ENCODE data around the gene APOBR. TPM values are rescaled to one million over a fixed set of nuclear protein-coding genes. Genes with fewer than 3 reads are reported as not detected.
A peak's percentile ranks its signal among the peaks of the same experiment; 100 is the strongest.
"Not testable (repeated sequence)": the region's sequence is repeated elsewhere in the genome, so short reads cannot be mapped to it uniquely, and the experiment has no call there.

APOBR gene
- total and polyA plus RNA-seq, 4 experiments from 2014 or later: 0.12 to 9.9 (median 6.3) TPM

DNA sequence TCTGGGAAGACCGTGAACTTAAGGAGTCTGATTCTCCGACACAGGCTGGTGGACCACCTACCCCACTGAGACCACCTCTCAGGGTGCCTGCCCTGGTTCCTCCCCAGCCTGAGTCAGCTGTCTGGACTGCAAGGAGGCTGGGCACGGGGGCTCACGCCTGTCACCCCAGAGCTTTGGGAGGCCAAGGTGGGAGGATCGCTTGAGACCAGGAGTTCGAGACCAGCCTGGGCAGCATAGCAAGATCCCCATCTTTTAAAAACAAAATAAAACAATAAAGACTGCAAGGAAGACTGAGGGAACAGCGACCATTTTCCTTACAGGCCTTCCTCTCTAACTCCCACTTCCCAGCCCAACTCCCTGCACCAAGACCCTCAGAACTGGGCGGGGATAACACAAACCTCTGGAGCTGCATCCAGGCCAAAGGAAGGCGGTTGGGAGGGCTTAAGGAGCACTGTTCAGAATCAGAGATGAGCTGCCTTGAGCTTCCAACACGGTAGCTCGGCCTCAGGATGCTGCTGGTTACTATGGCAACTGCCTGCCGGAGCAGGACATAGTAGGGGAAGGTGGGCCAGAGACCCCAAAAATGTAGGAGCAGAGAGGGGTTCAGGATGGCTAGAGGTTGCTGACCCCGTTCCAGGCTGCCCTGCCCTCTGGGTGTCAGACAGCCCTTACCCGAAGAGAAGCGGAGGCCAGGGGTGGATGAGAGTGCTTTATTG, 4.4 kb downstream of the APOBR start:
- H3K36me3 ChIP-seq (ENCODE audit: insufficient read depth, low read length): no peaks in the 10 kb centered on the region
- ChIA-PET POLR2A (ENCODE audit: partially characterized antibody) (no interaction called here), CTCF (ENCODE audit: partially characterized antibody) (no interaction called here)
- DNase-seq: no peak
- H3K27me3 ChIP-seq (ENCODE audit: insufficient read depth, low read length): no peaks in the 10 kb centered on the region
- H3K4me1 Mint-ChIP-seq: peaks cover 32 to 42% (median 39%) of the 10 kb centered on the region in 4 donors
- H3K36me3 Mint-ChIP-seq: peaks cover 17 to 36% of the 10 kb centered on the region in 2 donors
- peak overlapping the region in 3 of 7 donors; percentile 13 to 72 (median 51) for H3K27ac Mint-ChIP-seq
- H3K4me1 ChIP-seq (ENCODE audit: insufficient read depth, low read length): peaks cover 36% of the 10 kb centered on the region
- H3K4me3 ChIP-seq (ENCODE audit: low read length in 2 of 2): no peak overlapping the region
- no peak overlapping the region for H3K27ac ChIP-seq (ENCODE audit: low read depth, low read length)
- H3K4me3 Mint-ChIP-seq: no peak overlapping the region
- no peaks in the 10 kb centered on the region for H3K27me3 Mint-ChIP-seq
- intact Hi-C loops (cut with micrococcal nuclease): no loop called here
- no peaks in the 10 kb centered on the region for H3K9me3 ChIP-seq (ENCODE audit: control insufficient read depth in 1 of 2, low read length in 2 of 2)
- H3K9me3 Mint-ChIP-seq: no peaks in the 10 kb centered on the region

GRCh38 chr16:28499854-28500253, 5.4 kb downstream of the APOBR start:
- intact Hi-C loops (cut with micrococcal nuclease): no loop called here
- peaks cover 17 to 26% of the 10 kb centered on the region in 2 donors for H3K36me3 Mint-ChIP-seq

GRCh38 chr16:28500476-28501180, 6.2 kb downstream of the APOBR start:
- H3K4me3 ChIP-seq (ENCODE audit: low read length in 2 of 2); H3K27me3 ChIP-seq (ENCODE audit: insufficient read depth, low read length); CTCF ChIA-PET (ENCODE audit: partially characterized antibody); H3K4me3 Mint-ChIP-seq; H3K36me3 ChIP-seq (ENCODE audit: insufficient read depth, low read length); DNase-seq; H3K9me3 Mint-ChIP-seq; H3K27me3 Mint-ChIP-seq; H3K27ac ChIP-seq (ENCODE audit: low read depth, low read length); intact Hi-C loops (cut with micrococcal nuclease); H3K9me3 ChIP-seq (ENCODE audit: control insufficient read depth in 1 of 2, low read length in 2 of 2): not testable (repeated sequence)
- POLR2A ChIA-PET (ENCODE audit: partially characterized antibody): interaction anchor here (0.9 to 2.0 kb wide), 2 partner anchors 9 to 34 kb away, joined by 3 to 6 read pairs; no protein-coding TSS in a partner anchor
- Mint-ChIP-seq H3K36me3 (peaks cover 17 to 22% of the 10 kb centered on the region in 2 donors), H3K4me1 (peaks cover 14 to 25% (median 22%) of the 10 kb centered on the region in 4 donors), H3K27ac (peak overlapping the region in 4 of 7 donors; percentile 17 to 85 (median 38))
- H3K4me1 ChIP-seq (ENCODE audit: insufficient read depth, low read length): peaks cover 20% of the 10 kb centered on the region

More at GRCh38 chr16:28499854-28500253, 5.4 kb downstream of the APOBR start:
- POLR2A ChIA-PET (ENCODE audit: partially characterized antibody): interaction anchor here (0.9 to 2.0 kb wide), 2 partner anchors 8 to 35 kb away, joined by 3 to 6 read pairs; no protein-coding TSS in a partner anchor
- Histone ChIP-seq H3K27ac (ENCODE audit: low read depth, low read length) (no peak overlapping the region), H3K4me3 (ENCODE audit: low read length in 2 of 2) (no peak overlapping the region), H3K36me3 (ENCODE audit: insufficient read depth, low read length) (no peaks in the 10 kb centered on the region), H3K27me3 (ENCODE audit: insufficient read depth, low read length) (no peaks in the 10 kb centered on the region), H3K4me1 (ENCODE audit: insufficient read depth, low read length) (peaks cover 28% of the 10 kb centered on the region), H3K9me3 (ENCODE audit: control insufficient read depth in 1 of 2, low read length in 2 of 2) (no peaks in the 10 kb centered on the region)
- no peak for DNase-seq
- H3K27ac Mint-ChIP-seq: peak overlapping the region in 3 of 7 donors; percentile 22 to 56 (median 48)
- H3K4me3 Mint-ChIP-seq: no peak overlapping the region
- no peaks in the 10 kb centered on the region for H3K9me3 Mint-ChIP-seq
- H3K4me1 Mint-ChIP-seq: peaks cover 21 to 32% (median 30%) of the 10 kb centered on the region in 4 donors
- no peaks in the 10 kb centered on the region for H3K27me3 Mint-ChIP-seq
- CTCF ChIA-PET (ENCODE audit: partially characterized antibody): no interaction called here

DNA sequence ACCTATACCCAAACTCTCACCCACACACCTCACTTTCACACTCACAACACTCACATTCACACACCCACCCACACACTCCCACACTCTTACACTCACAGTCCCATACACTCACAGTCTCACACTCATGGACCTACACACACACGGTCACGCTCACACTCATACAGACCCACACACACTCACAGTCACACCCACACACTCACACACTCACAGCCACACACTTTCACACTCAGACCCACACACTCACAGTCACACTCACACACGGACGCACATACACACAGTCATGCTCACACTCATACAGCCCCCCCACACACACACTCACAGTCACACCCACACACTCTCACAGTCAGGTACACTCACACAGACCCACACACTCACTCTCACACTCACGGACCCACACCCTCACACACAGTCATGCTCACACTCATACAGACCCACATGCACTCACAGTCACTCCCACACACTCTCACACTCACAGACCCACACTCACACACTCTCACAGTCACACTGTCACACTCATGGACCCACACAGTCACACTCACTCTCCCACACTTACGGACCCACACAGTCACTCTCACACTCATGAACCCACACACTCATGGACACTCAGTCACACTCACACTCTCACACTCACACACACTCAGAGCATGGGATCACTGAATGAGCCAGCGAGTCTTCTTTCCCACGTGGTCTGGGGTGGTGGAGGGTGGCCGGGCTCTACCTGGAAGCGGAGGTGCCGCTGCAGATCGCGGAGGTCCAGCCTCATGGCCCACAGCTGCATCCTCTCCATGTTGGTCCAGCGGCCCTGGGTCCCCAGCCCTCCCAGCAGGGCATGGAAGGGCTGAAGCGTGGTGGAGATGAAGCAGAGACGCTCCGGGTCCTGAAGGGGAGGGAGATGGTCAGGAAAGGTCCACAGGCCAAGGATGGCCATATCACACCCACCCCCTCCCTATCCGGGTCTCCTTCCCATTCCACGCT, 7.1 kb downstream of the APOBR start:
- H3K9me3 ChIP-seq (ENCODE audit: control insufficient read depth in 1 of 2, low read length in 2 of 2): no peaks in the 10 kb centered on the region
- H3K9me3 Mint-ChIP-seq: no peaks in the 10 kb centered on the region
- no peaks in the 10 kb centered on the region for H3K36me3 ChIP-seq (ENCODE audit: insufficient read depth, low read length)
- no peak overlapping the region for H3K27ac Mint-ChIP-seq
- H3K4me1 Mint-ChIP-seq: peaks cover 12 to 15% (median 14%) of the 10 kb centered on the region in 4 donors
- intact Hi-C loops (cut with micrococcal nuclease): no loop called here
- ChIA-PET POLR2A (ENCODE audit: partially characterized antibody) (interaction anchor here (2.0 kb wide), 1 partner anchor 33 kb away, joined by 6 read pairs; no protein-coding TSS in a partner anchor), CTCF (ENCODE audit: partially characterized antibody) (no interaction called here)
- H3K27ac ChIP-seq (ENCODE audit: low read depth, low read length): no peak overlapping the region
- no peaks in the 10 kb centered on the region for H3K27me3 Mint-ChIP-seq
- H3K36me3 Mint-ChIP-seq: peaks cover 12 to 17% of the 10 kb centered on the region in 2 donors
- no peak overlapping the region for H3K4me3 ChIP-seq (ENCODE audit: low read length in 2 of 2)
- H3K27me3 ChIP-seq (ENCODE audit: insufficient read depth, low read length): no peaks in the 10 kb centered on the region
- peaks cover 11% of the 10 kb centered on the region for H3K4me1 ChIP-seq (ENCODE audit: insufficient read depth, low read length)
- no peak overlapping the region for H3K4me3 Mint-ChIP-seq
- no peak for DNase-seq

- peaks cover 0 to 2% (median 0%) of the 10 kb centered on the region in 8 donors for H3K9me3 Mint-ChIP-seq
- Histone ChIP-seq H3K9me3 (ENCODE audit: control insufficient read depth in 1 of 2, low read length in 2 of 2) (no peaks in the 10 kb centered on the region), H3K27me3 (ENCODE audit: insufficient read depth, low read length) (no peaks in the 10 kb centered on the region), H3K36me3 (ENCODE audit: insufficient read depth, low read length) (no peaks in the 10 kb centered on the region), H3K4me1 (ENCODE audit: insufficient read depth, low read length) (peaks cover 7% of the 10 kb centered on the region), H3K27ac (ENCODE audit: low read depth, low read length) (no peak overlapping the region), H3K4me3 (ENCODE audit: low read length in 2 of 2) (no peak overlapping the region)
- intact Hi-C loops (cut with micrococcal nuclease): no loop called here
- H3K27ac Mint-ChIP-seq: no peak overlapping the region
- H3K4me1 Mint-ChIP-seq: peaks cover 4 to 11% (median 9%) of the 10 kb centered on the region in 4 donors
- no peaks in the 10 kb centered on the region for H3K27me3 Mint-ChIP-seq
- peaks cover 4 to 10% of the 10 kb centered on the region in 2 donors for H3K36me3 Mint-ChIP-seq
- CTCF ChIA-PET (ENCODE audit: partially characterized antibody): interaction anchor here (1.4 kb wide), 1 partner anchor 14 kb away, joined by 4 read pairs; no protein-coding TSS in a partner anchor
- H3K4me3 Mint-ChIP-seq: no peak overlapping the region
- POLR2A ChIA-PET (ENCODE audit: partially characterized antibody): interaction anchor here (2.1 to 2.6 kb wide), 2 partner anchors 8 to 32 kb away, joined by 12 to 17 read pairs; partner anchors contain the start of gene APOBR
- no peak for DNase-seq
These were observed 7.8 kb downstream of the APOBR start for GRCh38 chr16:28502290-28502689.

DNA sequence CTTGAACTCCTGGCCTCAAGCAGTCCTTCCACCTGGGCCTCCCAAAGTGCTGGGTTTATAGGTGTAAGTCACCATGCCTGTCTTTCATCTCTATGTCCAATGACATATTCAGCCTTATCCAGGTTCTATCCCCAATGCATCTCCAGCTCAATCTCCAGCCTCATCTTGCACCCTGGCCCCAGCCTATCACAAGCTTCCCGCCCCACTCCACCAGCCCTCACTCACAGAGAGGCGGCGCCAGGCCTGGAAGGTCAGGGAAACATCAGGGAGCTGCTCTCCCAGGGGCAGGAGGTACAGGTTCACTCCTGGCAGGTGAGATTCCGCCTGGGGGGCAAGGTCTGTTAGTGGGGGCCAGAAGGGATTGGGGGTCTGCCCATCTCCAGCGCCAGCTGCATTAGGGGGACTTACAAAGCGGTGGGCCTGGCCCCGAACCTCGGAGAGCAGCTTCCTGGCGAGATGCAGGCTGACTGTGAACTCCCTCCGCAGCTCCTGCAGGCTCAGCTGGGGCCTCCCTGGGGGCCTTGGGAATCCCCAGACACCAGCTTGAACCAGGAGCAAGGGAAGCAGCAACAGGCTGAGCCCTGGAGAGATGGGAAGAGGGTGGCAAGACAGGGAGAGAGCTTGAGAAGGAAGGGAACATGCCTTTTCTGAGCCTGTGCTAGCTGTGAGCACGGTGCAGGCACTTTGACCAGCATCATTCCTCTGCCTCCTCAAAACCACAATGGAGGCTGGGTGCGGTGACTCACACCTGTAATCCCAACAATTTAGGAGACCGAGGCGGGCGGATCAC, 9.2 kb downstream of the APOBR start:
- peaks cover 0 to 2% (median 0%) of the 10 kb centered on the region in 8 donors for H3K9me3 Mint-ChIP-seq
- POLR2A ChIA-PET (ENCODE audit: partially characterized antibody): interaction anchor here (1.7 to 2.6 kb wide), 3 partner anchors 9 to 31 kb away, joined by 4 to 17 read pairs (median 12); partner anchors contain the start of gene APOBR
- H3K4me3 Mint-ChIP-seq: no peak overlapping the region
- H3K9me3 ChIP-seq (ENCODE audit: control insufficient read depth in 1 of 2, low read length in 2 of 2): no peaks in the 10 kb centered on the region
- no peak for DNase-seq
- no peaks in the 10 kb centered on the region for H3K27me3 ChIP-seq (ENCODE audit: insufficient read depth, low read length)
- no peak overlapping the region for H3K27ac ChIP-seq (ENCODE audit: low read depth, low read length)
- CTCF ChIA-PET (ENCODE audit: partially characterized antibody): interaction anchor here (1.4 kb wide), 1 partner anchor 12 kb away, joined by 4 read pairs; no protein-coding TSS in a partner anchor
- H3K4me1 ChIP-seq (ENCODE audit: insufficient read depth, low read length): peaks cover 15% of the 10 kb centered on the region
- no peaks in the 10 kb centered on the region for H3K27me3 Mint-ChIP-seq
- H3K27ac Mint-ChIP-seq: peak overlapping the region in 4 of 7 donors; percentile 22 to 70 (median 67)
- H3K4me1 Mint-ChIP-seq: peaks cover 11 to 20% (median 12%) of the 10 kb centered on the region in 4 donors
- H3K36me3 ChIP-seq (ENCODE audit: insufficient read depth, low read length): no peaks in the 10 kb centered on the region
- no peak overlapping the region for H3K4me3 ChIP-seq (ENCODE audit: low read length in 2 of 2)
- intact Hi-C loops (cut with micrococcal nuclease): no loop called here
- H3K36me3 Mint-ChIP-seq: peaks cover 0 to 4% of the 10 kb centered on the region in 2 donors
